Measurements from ENCODE around the gene PLEKHG7. TPM values are rescaled to one million over a fixed set of nuclear protein-coding genes. Genes with fewer than 3 reads are reported as not detected.

PLEKHG7 gene
- total and polyA plus RNA-seq, 10 of the 15 experiments (the other 5 are each of a cell fraction or from before 2014, with no cell fraction given), result 0.16 to 1.3 (median 0.65) TPM; not detected in 1

GRCh38 chr12:92661269-92661668 lies 41.5 kb upstream of the PLEKHG7 start:
- RAD21 ChIA-PET (ENCODE audit: unreplicated experiment), result no interaction called here
- BruUV-seq (replicated peaks), result no TSS peak
- CTCF ChIA-PET, result interaction anchor here (1.1 kb wide), 1 partner anchor 11 kb away, joined by 3 read pairs; no protein-coding TSS in a partner anchor
- TF ChIP-seq CHD1 (IDR thresholded peaks at IDR 0.05; ENCODE audit: low read depth, low read length) (no peak), E2F8 (IDR thresholded peaks at IDR 0.05; ENCODE audit: low read depth, partially characterized antibody) (no peak), JUNB (IDR thresholded peaks at IDR 0.05) (no peak), CREM (IDR thresholded peaks at IDR 0.05; ENCODE audit: low read depth) (no peak), ZNF274 (IDR thresholded peaks at IDR 0.05; ENCODE audit: insufficient read depth, insufficient read length) (no peak), ELK1 (IDR thresholded peaks at IDR 0.05; ENCODE audit: low read depth, low read length) (no peak), NFIC (IDR thresholded peaks at IDR 0.05; ENCODE audit: low read depth, low read length) (no peak), SRF (IDR thresholded peaks at IDR 0.05; ENCODE audit: low read depth in 2 of 2, low read length in 2 of 2) (no peak), RAD51 (IDR thresholded peaks at IDR 0.05) (no peak), RELA (IDR thresholded peaks at IDR 0.05; ENCODE audit: borderline replicate concordance, partially characterized antibody) (no peak), BCL3 (IDR thresholded peaks at IDR 0.05; ENCODE audit: borderline replicate concordance, insufficient read depth, low read depth, low read length, poor library complexity, severe bottlenecking) (no peak), ZSCAN29 (IDR thresholded peaks at IDR 0.05) (no peak), NFYA (IDR thresholded peaks at IDR 0.05; ENCODE audit: borderline replicate concordance, low read depth, low read length) (no peak)
- TF ChIP-seq, protein P1, sequence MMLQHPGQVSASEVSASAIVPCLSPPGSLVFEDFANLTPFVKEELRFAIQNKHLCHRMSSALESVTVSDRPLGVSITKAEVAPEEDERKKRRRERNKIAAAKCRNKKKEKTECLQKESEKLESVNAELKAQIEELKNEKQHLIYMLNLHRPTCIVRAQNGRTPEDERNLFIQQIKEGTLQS (IDR thresholded peaks at IDR 0.05; ENCODE audit: borderline replicate concordance, extremely low read depth, low read depth, low read length), result no peak
- TF ChIP-seq, protein P2, sequence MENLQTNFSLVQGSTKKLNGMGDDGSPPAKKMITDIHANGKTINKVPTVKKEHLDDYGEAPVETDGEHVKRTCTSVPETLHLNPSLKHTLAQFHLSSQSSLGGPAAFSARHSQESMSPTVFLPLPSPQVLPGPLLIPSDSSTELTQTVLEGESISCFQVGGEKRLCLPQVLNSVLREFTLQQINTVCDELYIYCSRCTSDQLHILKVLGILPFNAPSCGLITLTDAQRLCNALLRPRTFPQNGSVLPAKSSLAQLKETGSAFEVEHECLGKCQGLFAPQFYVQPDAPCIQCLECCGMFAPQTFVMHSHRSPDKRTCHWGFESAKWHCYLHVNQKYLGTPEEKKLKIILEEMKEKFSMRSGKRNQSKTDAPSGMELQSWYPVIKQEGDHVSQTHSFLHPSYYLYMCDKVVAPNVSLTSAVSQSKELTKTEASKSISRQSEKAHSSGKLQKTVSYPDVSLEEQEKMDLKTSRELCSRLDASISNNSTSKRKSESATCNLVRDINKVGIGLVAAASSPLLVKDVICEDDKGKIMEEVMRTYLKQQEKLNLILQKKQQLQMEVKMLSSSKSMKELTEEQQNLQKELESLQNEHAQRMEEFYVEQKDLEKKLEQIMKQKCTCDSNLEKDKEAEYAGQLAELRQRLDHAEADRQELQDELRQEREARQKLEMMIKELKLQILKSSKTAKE (IDR thresholded peaks at IDR 0.05; ENCODE audit: low read depth, poor library complexity, severe bottlenecking), result no peak

More at GRCh38 chr12:92661269-92661668, 41.5 kb upstream of the PLEKHG7 start:
- Histone ChIP-seq H3K27ac (ENCODE audit: control insufficient read depth, insufficient read depth) (no peak overlapping the region), H3K79me2 (ENCODE audit: control insufficient read depth, insufficient read depth, low read length) (no peaks in the 10 kb centered on the region), H3K36me3 (ENCODE audit: control insufficient read depth in 2 of 2, insufficient read depth in 2 of 2, low read length in 1 of 2) (no peaks in the 10 kb centered on the region), H3K9ac (ENCODE audit: control insufficient read depth, insufficient read depth, low read length) (no peak overlapping the region), H3K4me2 (ENCODE audit: control insufficient read depth, insufficient read depth) (no peak overlapping the region), H3K4me1 (ENCODE audit: control insufficient read depth, insufficient read depth, low read length) (no peaks in the 10 kb centered on the region), H3K27me3 (replicated peaks in 1 of 2; ENCODE audit: control insufficient read depth in 2 of 2, insufficient read depth in 2 of 2, low read length in 1 of 2) (no peaks in the 10 kb centered on the region), H3K9me3 (replicated peaks; ENCODE audit: control insufficient read depth, insufficient read depth, low read length) (no peaks in the 10 kb centered on the region), H3K4me3 (no peak overlapping the region), H4K20me1 (ENCODE audit: control insufficient read depth, insufficient read depth) (no peaks in the 10 kb centered on the region), H2AFZ (ENCODE audit: control insufficient read depth, low read depth, low read length) (no peak overlapping the region)
- ATAC-seq (no peak), FAIRE-seq (no peak), DNase-seq (ENCODE audit: low read depth, low spot score) (no peak)
- intact Hi-C loops (cut with micrococcal nuclease; ENCODE audit: unreplicated experiment), result no loop called here
- ChIA-PET POLR2A (no interaction called here), SMC1A (ENCODE audit: uncharacterized antibody, unreplicated experiment) (no interaction called here)
- 98% methylated on average over 6 of the region's 6 CpGs for WGBS (ENCODE audit: insufficient coverage, insufficient replicate concordance, low lambda C conversion rate, missing lambda C conversion rate)
- in situ Hi-C loops (cut with MboI), result no loop called here
